ENCODE measurements around the gene GRIN1.

The GRIN1 gene

GRCh38 chr9:137138722-137139467 is at the start of gene GRIN1:
Gene GRIN1 (plus strand): TSS chr9:137139154. CDS start chr9:137139487, 333 bp downstream.
- Histone ChIP-seq H3K4me3 (ENCODE audit: low read depth, low read length) (no peak within 1 kb of the TSS), H3K4me2 (ENCODE audit: low read length) (no peak within 1 kb of the TSS), H3K27me3 (ENCODE audit: control insufficient read depth, insufficient read depth, low read length) (peaks cover 11% of the 10 kb centered on the region), H3K27ac (no peak within 1 kb of the TSS), H2AFZ (no peak within 1 kb of the TSS), H3K9ac (no peak within 1 kb of the TSS), H3K36me3 (ENCODE audit: control insufficient read depth, insufficient read depth, low read length) (no peaks in the 10 kb centered on the region), H3K4me1 (no peaks in the 10 kb centered on the region), H3K79me2 (no peaks in the 10 kb centered on the region), H3K9me3 (ENCODE audit: control insufficient read depth, low read length) (no peaks in the 10 kb centered on the region)
- TF ChIP-seq CTCF (IDR thresholded peaks at IDR 0.05) = no peak

- H3K9me3 ChIP-seq (ENCODE audit: control insufficient read depth, low read length) = no peaks in the 10 kb centered on the region
- H3K4me3 ChIP-seq (ENCODE audit: low read depth, low read length) = no peak overlapping the region
- TF ChIP-seq CTCF (IDR thresholded peaks at IDR 0.05) = no peak
- no peak overlapping the region for H3K27ac ChIP-seq
- H3K9ac ChIP-seq = no peak overlapping the region
- no peaks in the 10 kb centered on the region for H3K27me3 ChIP-seq (ENCODE audit: control insufficient read depth, insufficient read depth, low read length)
- no peaks in the 10 kb centered on the region for H3K36me3 ChIP-seq (ENCODE audit: control insufficient read depth, insufficient read depth, low read length)
- no peak overlapping the region for H3K4me2 ChIP-seq (ENCODE audit: low read length)
- H2AFZ ChIP-seq = no peak overlapping the region
- H3K79me2 ChIP-seq = no peaks in the 10 kb centered on the region
- no peaks in the 10 kb centered on the region for H3K4me1 ChIP-seq
These were observed 49.6 kb upstream of the GRIN1 start for GRCh38 chr9:137089232-137089947.

- H3K9me3 ChIP-seq (ENCODE audit: control insufficient read depth, low read length) = no peaks in the 10 kb centered on the region
- H3K36me3 ChIP-seq (ENCODE audit: control insufficient read depth, insufficient read depth, low read length) = no peaks in the 10 kb centered on the region
- no peaks in the 10 kb centered on the region for H3K27me3 ChIP-seq (ENCODE audit: control insufficient read depth, insufficient read depth, low read length)
- no peak overlapping the region for H3K4me2 ChIP-seq (ENCODE audit: low read length)
- no peak overlapping the region for H3K9ac ChIP-seq
- no peaks in the 10 kb centered on the region for H3K4me1 ChIP-seq
- H3K27ac ChIP-seq = no peak overlapping the region
- no peak overlapping the region for H2AFZ ChIP-seq
- TF ChIP-seq CTCF (IDR thresholded peaks at IDR 0.05) = no peak
- no peaks in the 10 kb centered on the region for H3K79me2 ChIP-seq
- no peak overlapping the region for H3K4me3 ChIP-seq (ENCODE audit: low read depth, low read length)
These were observed 43.1 kb upstream of the GRIN1 start for GRCh38 chr9:137095664-137096517.

GRCh38 chr9:137096785-137097546 is 42.0 kb upstream of the GRIN1 start:
- H3K79me2 ChIP-seq = no peaks in the 10 kb centered on the region
- no peak overlapping the region for H3K9ac ChIP-seq
- H3K4me2 ChIP-seq (ENCODE audit: low read length) = no peak overlapping the region
- no peak overlapping the region for H3K27ac ChIP-seq
- no peak overlapping the region for H2AFZ ChIP-seq
- no peaks in the 10 kb centered on the region for H3K9me3 ChIP-seq (ENCODE audit: control insufficient read depth, low read length)
- H3K27me3 ChIP-seq (ENCODE audit: control insufficient read depth, insufficient read depth, low read length) = no peaks in the 10 kb centered on the region
- no peaks in the 10 kb centered on the region for H3K36me3 ChIP-seq (ENCODE audit: control insufficient read depth, insufficient read depth, low read length)
- no peak overlapping the region for H3K4me3 ChIP-seq (ENCODE audit: low read depth, low read length)
- no peak for TF ChIP-seq CTCF (IDR thresholded peaks at IDR 0.05)
- H3K4me1 ChIP-seq = no peaks in the 10 kb centered on the region

Data from parathyroid adenoma (tissue), 2 donors.